IMR-90 (cell line): ENCODE results near the gene PTGES2. TPM values are rescaled to one million over a fixed set of nuclear protein-coding genes. Genes with fewer than 3 reads are reported as not detected.

ENCODE experiments used
- ATAC-seq: fragments of 200-7000 bp; cut with Tn5 transposase; 2 replicates; pipeline ENCODE4 v1.9.1; 2020; ENCODE audit warnings: low read depth, mild to moderate bottlenecking, moderate library complexity
- BruUV-seq: library from RNA; stranded (reverse); fragments of 400-500 nt; replicated peaks from 2 replicates; lab custom pipeline; 2021; lab: Mats Ljungman, UMichigan
- CTCF ChIA-PET: fragments of 300-600 bp; formaldehyde crosslinking; extraction: SDS; loops from one replicate; lab custom pipeline; 2021; ENCODE audit warnings: antibody characterized with exemption; lab: Yijun Ruan, JAX
- POLR2A ChIA-PET: fragments of 300-600 bp; sonication (Branson Sonifier 250); formaldehyde crosslinking; loops from one replicate; lab custom pipeline; 2022; ENCODE audit warnings: antibody characterized with exemption; ENCODE audit not compliant: unreplicated experiment; lab: Charles Lee
- DNase-seq: peaks from one replicate; pipeline ENCODE4 v3.0.0; 2013
- H2AFZ ChIP-seq: replicated peaks from 2 replicates; pipeline ENCODE3; 2013; ENCODE audit warnings: low read length, mild to moderate bottlenecking; ENCODE audit not compliant: poor library complexity
- H2AK5ac ChIP-seq: 2 replicates; pipeline ENCODE4 v1.6.1; 2013; ENCODE audit warnings: low read depth, low read length, inconsistent platforms
- H2AK9ac ChIP-seq: replicated peaks from 2 replicates; pipeline ENCODE3; 2013; ENCODE audit warnings: mild to moderate bottlenecking, low read depth, low read length, moderate library complexity; ENCODE audit not compliant: poor library complexity
- H2BK120ac ChIP-seq: 2 replicates; pipeline ENCODE4 v1.6.1; 2013; ENCODE audit warnings: low read depth, low read length, inconsistent platforms
- H2BK15ac ChIP-seq: 3 replicates; pipeline ENCODE4 v1.6.1; 2013; ENCODE audit warnings: low read depth, low read length, inconsistent platforms
- H2BK20ac ChIP-seq: 2 replicates; pipeline ENCODE4 v1.6.1; 2013; ENCODE audit warnings: low read depth, mild to moderate bottlenecking, inconsistent platforms, low read length, moderate library complexity
- H2BK5ac ChIP-seq: 2 replicates; pipeline ENCODE4 v1.6.1; 2013; ENCODE audit warnings: mild to moderate bottlenecking, low read depth, low read length, inconsistent platforms; ENCODE audit not compliant: poor library complexity, severe bottlenecking
- H3K14ac ChIP-seq: replicated peaks from 2 replicates; pipeline ENCODE4 v1.6.1; 2013; ENCODE audit warnings: low read depth, low read length, inconsistent platforms
- H3K18ac ChIP-seq: 2 replicates; pipeline ENCODE4 v1.6.1; 2013; ENCODE audit warnings: low read depth, low read length, control low read depth
- H3K23ac ChIP-seq: 2 replicates; pipeline ENCODE4 v1.6.1; 2013; ENCODE audit warnings: low read depth, low read length, inconsistent platforms
- H3K27ac ChIP-seq: 2 replicates; pipeline ENCODE4 v1.5.1; 2013; ENCODE audit warnings: mild to moderate bottlenecking, control low read depth, low read length; ENCODE audit not compliant: insufficient read depth
- H3K27me3 ChIP-seq: 2 replicates; pipeline ENCODE4 v1.6.1; 2013; ENCODE audit warnings: low read length; ENCODE audit not compliant: control insufficient read depth, insufficient read depth
- H3K36me3 ChIP-seq: 2 replicates; pipeline ENCODE4 v1.6.1; 2013; ENCODE audit warnings: low read length, mixed read lengths; ENCODE audit not compliant: control insufficient read depth, insufficient read depth
- H3K4ac ChIP-seq: 2 replicates; pipeline ENCODE4 v1.6.1; 2013; ENCODE audit warnings: low read depth, low read length, inconsistent platforms
- H3K4me1 ChIP-seq: 2 replicates; pipeline ENCODE4 v1.6.1; 2013; ENCODE audit warnings: low read length, mixed read lengths; ENCODE audit not compliant: control insufficient read depth, insufficient read depth
- H3K4me2 ChIP-seq: 2 replicates; pipeline ENCODE4 v1.6.1; 2013; ENCODE audit warnings: low read depth, mild to moderate bottlenecking, control low read depth, low read length, moderate library complexity
- H3K4me3 ChIP-seq: 2 replicates; pipeline ENCODE4 v1.5.1; 2013; ENCODE audit warnings: low read depth, mild to moderate bottlenecking, control low read depth, low read length, moderate library complexity; ENCODE audit not compliant: insufficient read depth
- H3K56ac ChIP-seq: 2 replicates; pipeline ENCODE4 v1.6.1; 2013; ENCODE audit warnings: low read length, inconsistent platforms; ENCODE audit not compliant: insufficient read depth; ENCODE audit errors: extremely low read depth
- H3K79me1 ChIP-seq, 2 experiments: 2 replicates each; pipeline ENCODE4 v1.6.1; 2013; ENCODE audit warnings: low read length in 2 of 2, inconsistent platforms in 1 of 2, low read depth in 1 of 2
- H3K9ac ChIP-seq: 2 replicates; pipeline ENCODE4 v1.6.1; 2013; ENCODE audit warnings: low read depth, low read length, control low read depth
- H3K9me1 ChIP-seq: 2 replicates; pipeline ENCODE4 v1.6.1; 2013; ENCODE audit warnings: low read length, inconsistent platforms; ENCODE audit not compliant: insufficient read depth
- H3K9me3 ChIP-seq: 2 replicates; pipeline ENCODE4 v1.6.1; 2013; ENCODE audit warnings: low read length; ENCODE audit not compliant: control insufficient read depth, insufficient read depth
- H4K20me1 ChIP-seq: 2 replicates; pipeline ENCODE4 v1.6.1; 2013; ENCODE audit warnings: low read length, inconsistent platforms; ENCODE audit not compliant: insufficient read depth
- H4K5ac ChIP-seq: 2 replicates; pipeline ENCODE4 v1.6.1; 2013; ENCODE audit warnings: mild to moderate bottlenecking, low read depth, low read length, control low read depth
- H4K8ac ChIP-seq, 2 experiments: 2 replicates each; pipeline ENCODE4 v1.6.1; 2013; ENCODE audit warnings: low read depth in 2 of 2, low read length in 2 of 2, control low read depth in 1 of 2, inconsistent platforms in 1 of 2
- H4K91ac ChIP-seq: 2 replicates; pipeline ENCODE4 v1.6.1; 2013; ENCODE audit warnings: low read depth, low read length, inconsistent platforms; ENCODE audit not compliant: insufficient read depth
- BHLHE40 ChIP-seq: fragments of 150-350 bp; IDR thresholded peaks from 2 replicates; pipeline ENCODE4 v1.6.1; 2016; ENCODE audit warnings: mild to moderate bottlenecking, low read depth, low read length
- CEBPB ChIP-seq: IDR thresholded peaks from 2 replicates; pipeline ENCODE4 v1.6.1; 2012; ENCODE audit warnings: low read depth, low read length, improper control_type of control experiment
- CHD1 ChIP-seq: IDR thresholded peaks from 2 replicates; pipeline ENCODE4 v1.6.1; 2012; ENCODE audit warnings: low read depth, low read length, improper control_type of control experiment
- FOS ChIP-seq: fragments of 150-350 bp; IDR thresholded peaks from 2 replicates; pipeline ENCODE4 v1.6.1; 2016; ENCODE audit warnings: low read depth, low read length
- MXI1 ChIP-seq: IDR thresholded peaks from 2 replicates; pipeline ENCODE4 v1.6.1; 2012; ENCODE audit warnings: low read depth, mild to moderate bottlenecking, low read length, moderate library complexity, borderline replicate concordance
- NFE2L2 ChIP-seq: fragments of 150-350 bp; IDR thresholded peaks from 2 replicates; pipeline ENCODE4 v1.6.1; 2016; ENCODE audit warnings: low read depth, mild to moderate bottlenecking, low read length
- POLR2A ChIP-seq: IDR thresholded peaks from 2 replicates; pipeline ENCODE4 v1.6.1; 2012; ENCODE audit warnings: mild to moderate bottlenecking, low read depth, low read length
- RCOR1 ChIP-seq: IDR thresholded peaks from 2 replicates; pipeline ENCODE4 v1.6.1; 2012; ENCODE audit warnings: mild to moderate bottlenecking, low read length, improper control_type of control experiment; ENCODE audit not compliant: insufficient replicate concordance
- RFX5 ChIP-seq: IDR thresholded peaks from 2 replicates; pipeline ENCODE4 v1.8.0; 2012; ENCODE audit warnings: low read depth, mild to moderate bottlenecking, low read length, moderate library complexity
- SMC3 ChIP-seq: fragments of 150-350 bp; IDR thresholded peaks from 2 replicates; pipeline ENCODE4 v1.6.1; 2016; ENCODE audit warnings: low read depth, mild to moderate bottlenecking, antibody characterized with exemption, low read length, moderate library complexity
- USF2 ChIP-seq: fragments of 150-350 bp; IDR thresholded peaks from 2 replicates; pipeline ENCODE4 v1.6.1; 2017; ENCODE audit warnings: mild to moderate bottlenecking, antibody characterized with exemption, low read length, low read depth
- WGBS, 2 experiments: methylation state at CpG; one replicate each; pipeline versions ENCODE4 v1.1.5 to v1.1.7; 2013; ENCODE audit warnings: missing lambda C conversion rate in 2 of 2; ENCODE audit not compliant: insufficient read length in 1 of 2; ENCODE audit errors: extremely low coverage in 2 of 2; 5-methylcytosine and 5-hydroxymethylcytosine counted together
- dilution Hi-C: fragments of 300-500 bp; cut with HindIII; formaldehyde crosslinking; loops from one replicate; pipeline ENCODE4 v1.14.3; 2018; ENCODE audit warnings: low sequenced_read_pairs; ENCODE audit not compliant: unreplicated experiment
- in situ Hi-C: fragments of 300-500 bp; cut with MboI; formaldehyde crosslinking; loops from 3 replicates; pipeline ENCODE4 v1.14.3; 2019; ENCODE audit warnings: low sequenced_read_pairs, inconsistent platforms, mixed read lengths
- intact Hi-C: fragments of 100-400 bp; cut with micrococcal nuclease; formaldehyde crosslinking; loops from 2 replicates; pipeline ENCODE4 v1.10.0; 2022
- polyA plus RNA-seq, 3 experiments: library from polyadenylated mRNA; depleted of rRNA; stranded (reverse); fragments of >200 nt; gene quantifications; 2 replicates each; pipeline ENCODE4 v1.2.3, GENCODE V29; 2012; ENCODE audit warnings: low replicate concordance in 1 of 3
- total RNA-seq: library from RNA; depleted of rRNA; stranded (reverse); fragments of >200 nt; gene quantifications from 2 replicates; pipeline ENCODE4 v1.2.3, GENCODE V29; 2012
- TF ChIP-seq, protein P1 (sequence below): conservative IDR thresholded peaks from 2 replicates; pipeline ENCODE4 v1.5.1; 2012; ENCODE audit warnings: mild to moderate bottlenecking, low read depth, low read length, improper control_type of control experiment

Gene PTGES2
- total and polyA plus RNA-seq, 2 of the 4 experiments (the other 2 are of a cell fraction): 100 to 107 TPM

- DNase-seq: no peak
These were observed 18.0 kb upstream of the PTGES2 start for GRCh38 chr9:128145536-128145935.

More at GRCh38 chr9:128145536-128145935, 18.0 kb upstream of the PTGES2 start:
- Histone ChIP-seq H2BK5ac (no peak overlapping the region), H2BK120ac (no peak overlapping the region), H3K4me3 (no peak overlapping the region), H2AFZ (no peak overlapping the region), H3K9ac (no peak overlapping the region), H3K56ac (no peak overlapping the region), H3K18ac (no peak overlapping the region), H3K4me1 (no peaks in the 10 kb centered on the region), H3K4ac (no peak overlapping the region; the same call in 1 of the 2 replicates), H2BK15ac (no peak overlapping the region), H4K91ac (no peak overlapping the region), H3K4me2 (no peak overlapping the region), H3K9me3 (no peaks in the 10 kb centered on the region), H3K9me1 (0 out of 2 replicates have a peak, but pooled peaks cover 2% of the 10 kb centered on the region), H4K20me1 (no peaks in the 10 kb centered on the region; the same call in 1 of the 2 replicates), H3K79me1 (no peaks in the 10 kb centered on the region), H3K27ac (no peak overlapping the region), H3K14ac (no peak overlapping the region), H3K23ac (no peak overlapping the region), H4K5ac (no peak overlapping the region), H3K36me3 (no peaks in the 10 kb centered on the region), H4K8ac (no peak overlapping the region), H2BK20ac (no peak overlapping the region), H2AK5ac (no peak overlapping the region), H3K27me3 (peaks cover 8% of the 10 kb centered on the region; the same call in 1 of the 2 replicates), H2AK9ac (no peak overlapping the region)
- TF ChIP-seq CEBPB (no peak), SMC3 (no peak), POLR2A (no peak), FOS (no peak), NFE2L2 (no peak), MXI1 (no peak), USF2 (no peak), RFX5 (no peak), BHLHE40 (no peak), CHD1 (no peak), RCOR1 (no peak)
- TF ChIP-seq, protein P1, sequence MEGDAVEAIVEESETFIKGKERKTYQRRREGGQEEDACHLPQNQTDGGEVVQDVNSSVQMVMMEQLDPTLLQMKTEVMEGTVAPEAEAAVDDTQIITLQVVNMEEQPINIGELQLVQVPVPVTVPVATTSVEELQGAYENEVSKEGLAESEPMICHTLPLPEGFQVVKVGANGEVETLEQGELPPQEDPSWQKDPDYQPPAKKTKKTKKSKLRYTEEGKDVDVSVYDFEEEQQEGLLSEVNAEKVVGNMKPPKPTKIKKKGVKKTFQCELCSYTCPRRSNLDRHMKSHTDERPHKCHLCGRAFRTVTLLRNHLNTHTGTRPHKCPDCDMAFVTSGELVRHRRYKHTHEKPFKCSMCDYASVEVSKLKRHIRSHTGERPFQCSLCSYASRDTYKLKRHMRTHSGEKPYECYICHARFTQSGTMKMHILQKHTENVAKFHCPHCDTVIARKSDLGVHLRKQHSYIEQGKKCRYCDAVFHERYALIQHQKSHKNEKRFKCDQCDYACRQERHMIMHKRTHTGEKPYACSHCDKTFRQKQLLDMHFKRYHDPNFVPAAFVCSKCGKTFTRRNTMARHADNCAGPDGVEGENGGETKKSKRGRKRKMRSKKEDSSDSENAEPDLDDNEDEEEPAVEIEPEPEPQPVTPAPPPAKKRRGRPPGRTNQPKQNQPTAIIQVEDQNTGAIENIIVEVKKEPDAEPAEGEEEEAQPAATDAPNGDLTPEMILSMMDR: no peak
- dilution Hi-C loops (no loop called here), intact Hi-C loops (no loop called here), in situ Hi-C loops (no loop called here)
- ChIA-PET POLR2A (no interaction called here), CTCF (no interaction called here)
- ATAC-seq: no peak
- WGBS, 2 experiments: 90% methylated on average over 2 of the region's 8 CpGs; no CpG with 5 or more reads in 1 of the 2 experiments
- no TSS peak for BruUV-seq
